Right lobe of liver (tissue), 6 donors: Measurements from ENCODE around the gene KCNH1. TPM values are rescaled to one million over a fixed set of nuclear protein-coding genes. Genes with fewer than 3 reads are reported as not detected.
A peak's percentile ranks its signal among the peaks of the same experiment; 100 is the strongest.

Experiments
- ATAC-seq, 4 donors: fragments of 200-7000 bp; cut with Tn5 transposase; one replicate each; pipeline ENCODE4 v1.9.1; 2020; ENCODE audit warnings: mild to moderate bottlenecking in 4 of 4, moderate library complexity in 4 of 4
- DNase-seq, 3 donors: peaks; one replicate each; pipeline ENCODE4 v3.0.0-alpha.2; 2020
- H3K27ac ChIP-seq, 3 donors: fragments of 200-600 bp; one replicate each; pipeline ENCODE4 v1.8.0; 2022
- H3K27me3 ChIP-seq, 2 donors: fragments of 200-600 bp; one replicate each; pipeline ENCODE4 v1.8.0; 2022
- H3K36me3 ChIP-seq, 4 donors: fragments of 200-600 bp; sonication (generic) in 1 of 4; one replicate each; pipeline versions ENCODE4 v1.5.1 to v1.8.0; 2017 to 2022; ENCODE audit warnings: control low read depth in 1 of 4
- H3K4me1 ChIP-seq, 4 donors: fragments of 200-600 bp; sonication (generic) in 1 of 4; one replicate each; pipeline versions ENCODE4 v1.5.1 to v1.8.0; 2017 to 2022; ENCODE audit warnings: control low read depth in 1 of 4
- H3K4me3 ChIP-seq, 3 donors: fragments of 200-600 bp; one replicate each; pipeline ENCODE4 v1.8.0; 2022
- H3K9me3 ChIP-seq, 4 donors: fragments of 200-600 bp; sonication (generic) in 1 of 4; one replicate each; pipeline versions ENCODE4 v1.5.1 to v1.8.0; 2017 to 2022; ENCODE audit warnings: control low read depth in 1 of 4
- CTCF ChIP-seq, 4 donors: fragments of 200-600 bp in 3 of 4; fragments of 450-650 bp in 1 of 4; IDR thresholded peaks; one replicate each; pipeline versions ENCODE4 v1.5.1 to v1.8.0; 2016 to 2022; ENCODE audit warnings: antibody characterized with exemption in 4 of 4, mild to moderate bottlenecking in 2 of 4
- POLR2A ChIP-seq: fragments of 450-650 bp; IDR thresholded peaks from one replicate; pipeline ENCODE4 v1.6.1; 2017; ENCODE audit warnings: antibody characterized with exemption, mild to moderate bottlenecking
- WGBS: methylation state at CpG from one replicate; pipeline ENCODE4 v1.1.6; 2018; ENCODE audit warnings: low coverage, low lambda C conversion rate; ENCODE audit not compliant: insufficient coverage; ENCODE audit errors: missing lambda C conversion rate; 5-methylcytosine and 5-hydroxymethylcytosine counted together
- intact Hi-C, 2 donors: fragments of 100-400 bp; cut with DNase I; formaldehyde crosslinking; loops; one replicate each; pipeline versions ENCODE4 v1.11.2 to v1.14.1; 2022
- total RNA-seq, 6 experiments: library from RNA; depleted of rRNA in 2 of 6; stranded (reverse); fragments of >200 nt in 2 of 6; fragmentation: NEBNext Ultra II Directional in 3 of 6; extraction: Animal tissue kit (Norgen Biotek cat#: 25700) in 3 of 6; gene quantifications; one replicate each; pipeline versions ENCODE4 v1.1.0 to v1.2.4, GENCODE V29; 2016 to 2023
- donor health status: DM: no; HTN: yes; CAD: no.
- donor health status: DM: no; HTN: no; CAD: no.
- donor health status: DM: no; HTN: no; CAD: no.
- donor health status: DM: no; HTN: yes; CAD: no.
- donor health status: DM: no; HTN: yes; CAD: no.

Gene KCNH1
- total RNA-seq, 6 experiments from 2014 or later, result not detected

GRCh38 chr1:210920716-210921694 is 212.9 kb downstream of the KCNH1 start:
- no peak for DNase-seq
- no peak overlapping the region for H3K27ac ChIP-seq
- H3K9me3 ChIP-seq, result no peaks in the 10 kb centered on the region
- ATAC-seq, result peak; percentile 83 to 91 (median 86)
- intact Hi-C loops, result no loop called here
- H3K4me3 ChIP-seq, result no peak overlapping the region
- no peaks in the 10 kb centered on the region for H3K36me3 ChIP-seq
- TF ChIP-seq POLR2A (no peak), CTCF (IDR thresholded peaks at IDR 0.05) (no peak)
- no peaks in the 10 kb centered on the region for H3K27me3 ChIP-seq
- H3K4me1 ChIP-seq, result peaks cover 0 to 9% (median 0%) of the 10 kb centered on the region in 4 donors
- WGBS, result 44% methylated on average over 5 of the region's 5 CpGs

GRCh38 chr1:210920258-210920657 is 213.7 kb downstream of the KCNH1 start:
- no peak for DNase-seq
- intact Hi-C loops, result no loop called here
- ATAC-seq, result no peak
- no peak overlapping the region for H3K27ac ChIP-seq
- TF ChIP-seq POLR2A, result no peak
- no peak for TF ChIP-seq CTCF (IDR thresholded peaks at IDR 0.05)
- no peaks in the 10 kb centered on the region for H3K27me3 ChIP-seq
- H3K9me3 ChIP-seq, result no peaks in the 10 kb centered on the region
- H3K4me1 ChIP-seq, result peaks cover 0 to 9% (median 0%) of the 10 kb centered on the region in 4 donors
- H3K4me3 ChIP-seq, result no peak overlapping the region
- H3K36me3 ChIP-seq, result no peaks in the 10 kb centered on the region

- Histone ChIP-seq H3K27me3 (no peaks in the 10 kb centered on the region), H3K36me3 (no peaks in the 10 kb centered on the region), H3K4me1 (peaks cover 0 to 9% (median 0%) of the 10 kb centered on the region in 4 donors), H3K4me3 (no peak overlapping the region), H3K9me3 (no peaks in the 10 kb centered on the region), H3K27ac (no peak overlapping the region)
- no peak for TF ChIP-seq CTCF (IDR thresholded peaks at IDR 0.05)
- TF ChIP-seq POLR2A, result no peak
- DNase-seq, result no peak
- 69% methylated on average over 1 of the region's 1 CpG for WGBS
- intact Hi-C loops, result no loop called here
- no peak for ATAC-seq
Observed at GRCh38 chr1:210918893-210919292, 215.1 kb downstream of the KCNH1 start.

- ATAC-seq (no peak), DNase-seq (no peak)
- no peaks in the 10 kb centered on the region for H3K27me3 ChIP-seq
- no peak for TF ChIP-seq CTCF (IDR thresholded peaks at IDR 0.05)
- no peak for TF ChIP-seq POLR2A
- H3K36me3 ChIP-seq, result no peaks in the 10 kb centered on the region
- H3K4me3 ChIP-seq, result no peak overlapping the region
- peaks cover 0 to 9% (median 0%) of the 10 kb centered on the region in 4 donors for H3K4me1 ChIP-seq
- H3K27ac ChIP-seq, result no peak overlapping the region
- 79% methylated on average over 4 of the region's 4 CpGs for WGBS
- intact Hi-C loops, result no loop called here
- no peaks in the 10 kb centered on the region for H3K9me3 ChIP-seq
Observed at GRCh38 chr1:210917560-210918169, 216.3 kb downstream of the KCNH1 start.
